Activated T-helper 17 cell treated with anti-CD3 and anti-CD28 coated beads, Interleukin-2, amount 50 U/mL, for 72 hours (primary cell): ENCODE data around the gene PSTPIP2. TPM values are rescaled to one million over a fixed set of nuclear protein-coding genes. Genes with fewer than 3 reads are reported as not detected.
A peak's percentile ranks its signal among the peaks of the same experiment; 100 is the strongest.

Experiments
- ATAC-seq: fragments of 150-1000 bp; cut with Tn5 transposase; replicated peaks from 2 replicates; pipeline ENCODE4 v1.10.0; 2021; ENCODE audit warnings: mild to moderate bottlenecking, moderate library complexity
- H3K27ac Mint-ChIP-seq: one replicate; pipeline ENCODE4 v1.8.0; 2022; ENCODE audit warnings: mixed read lengths
- H3K27me3 Mint-ChIP-seq: one replicate; pipeline ENCODE4 v1.8.0; 2022; ENCODE audit warnings: mixed read lengths
- H3K36me3 Mint-ChIP-seq: one replicate; pipeline ENCODE4 v1.8.0; 2022; ENCODE audit warnings: low read depth, mild to moderate bottlenecking, mixed read lengths
- H3K4me1 Mint-ChIP-seq: one replicate; pipeline ENCODE4 v1.8.0; 2022; ENCODE audit warnings: mixed read lengths
- H3K4me3 Mint-ChIP-seq: one replicate; pipeline ENCODE4 v1.8.0; 2022; ENCODE audit warnings: mild to moderate bottlenecking, mixed read lengths
- H3K9me3 Mint-ChIP-seq: one replicate; pipeline ENCODE4 v1.8.0; 2022; ENCODE audit warnings: mixed read lengths
- total RNA-seq, 2 donors: library from RNA; stranded (reverse); gene quantifications; one replicate each; pipeline ENCODE4 v1.2.3, GENCODE V29; 2022

The PSTPIP2 gene
- total RNA-seq, 2 donors from 2014 or later = 4.3 to 8.1 TPM

DNA sequence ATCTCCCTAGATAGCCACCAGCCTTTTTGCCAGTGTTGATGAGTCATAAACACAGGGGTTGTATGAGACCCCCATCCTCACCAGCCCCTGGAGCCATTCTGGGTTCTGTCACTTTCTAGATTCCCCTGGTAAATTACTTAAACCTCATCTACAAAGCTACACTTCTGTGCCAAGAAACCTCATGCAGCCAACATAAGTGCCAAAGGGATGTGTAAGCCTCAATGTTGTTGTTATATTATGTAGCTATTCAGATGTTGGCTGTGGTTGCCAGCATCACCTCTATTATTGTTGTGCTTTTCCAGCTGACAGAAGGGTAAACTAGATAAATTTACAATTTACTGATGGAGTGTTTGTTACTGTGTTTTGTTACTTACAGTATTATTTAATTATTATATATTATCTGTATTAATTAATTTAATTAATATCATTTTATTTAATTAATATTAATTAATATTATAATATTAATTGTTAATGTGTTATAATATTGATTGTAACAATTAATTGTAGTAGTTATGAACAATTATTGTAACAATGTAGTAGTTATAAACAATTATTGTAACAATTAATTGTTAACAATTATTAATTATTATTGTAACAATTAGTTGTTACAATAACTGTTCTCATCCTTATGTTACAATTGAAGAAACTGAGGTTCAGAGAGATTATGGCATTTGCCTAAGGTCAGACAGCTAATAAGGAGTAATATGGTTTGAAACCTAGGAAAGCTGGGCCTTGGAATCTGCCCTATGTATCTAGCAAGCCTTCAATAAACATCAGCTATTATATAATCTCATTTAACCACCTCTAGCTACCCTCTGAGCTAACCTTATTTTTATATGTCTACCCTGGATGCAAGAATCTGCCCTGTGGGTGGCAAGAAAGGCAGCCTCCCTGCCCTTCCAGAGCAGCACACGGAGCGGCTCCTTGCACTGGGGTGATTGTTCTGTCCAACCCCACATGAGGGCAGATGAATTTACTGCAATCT lies 36.1 kb downstream of the PSTPIP2 start:
- peaks cover 10% of the 10 kb centered on the region for H3K36me3 Mint-ChIP-seq
- ATAC-seq = no peak
- H3K27ac Mint-ChIP-seq = no peak overlapping the region
- peaks cover 13% of the 10 kb centered on the region for H3K4me1 Mint-ChIP-seq
- H3K9me3 Mint-ChIP-seq = peaks cover 4% of the 10 kb centered on the region
- no peak overlapping the region for H3K4me3 Mint-ChIP-seq
- no peaks in the 10 kb centered on the region for H3K27me3 Mint-ChIP-seq

DNA sequence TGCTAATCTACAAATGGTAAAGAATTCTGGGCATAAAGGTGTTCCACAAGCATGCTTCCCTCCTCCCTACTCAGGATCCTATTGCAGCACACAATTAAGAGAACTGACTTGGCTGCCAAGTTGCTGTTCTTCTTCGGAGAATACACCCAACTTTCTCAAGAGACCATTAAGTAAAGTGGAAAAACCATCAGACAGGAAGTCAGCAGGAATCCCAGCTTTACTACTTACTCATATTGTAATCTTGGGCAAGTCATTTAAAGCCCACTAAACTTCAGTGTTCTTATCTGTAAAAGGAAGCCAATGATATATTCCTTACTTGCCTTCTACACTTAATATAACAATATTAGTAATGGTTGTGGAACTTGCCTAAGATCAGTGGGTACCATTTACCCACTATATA lies 37.8 kb downstream of the PSTPIP2 start:
- ATAC-seq = peak; percentile 32
- H3K9me3 Mint-ChIP-seq = no peaks in the 10 kb centered on the region
- H3K4me3 Mint-ChIP-seq = no peak overlapping the region
- no peaks in the 10 kb centered on the region for H3K27me3 Mint-ChIP-seq
- H3K36me3 Mint-ChIP-seq = peaks cover 4% of the 10 kb centered on the region
- H3K4me1 Mint-ChIP-seq = peaks cover under 1% of the 10 kb centered on the region
- H3K27ac Mint-ChIP-seq = no peak overlapping the region

DNA sequence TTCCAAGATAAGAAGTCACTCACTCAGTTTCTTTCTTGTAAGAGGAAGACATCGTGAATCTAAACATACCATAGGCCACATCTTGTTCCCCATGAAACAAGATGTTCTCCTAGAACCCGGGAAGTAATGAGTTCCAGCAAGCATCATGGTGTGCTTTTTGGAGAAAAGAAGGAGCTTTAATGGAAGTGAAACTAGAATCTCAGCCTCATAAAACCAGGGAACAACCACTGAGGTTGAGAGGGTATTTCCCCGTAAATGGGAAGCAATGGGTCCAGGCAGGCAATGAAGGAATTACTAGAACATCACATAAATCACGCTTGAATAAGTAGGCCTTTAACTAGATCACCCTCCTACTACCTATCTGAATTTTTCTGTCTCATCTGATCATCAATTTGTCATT lies 40.3 kb downstream of the PSTPIP2 start:
- Mint-ChIP-seq H3K27ac (no peak overlapping the region), H3K9me3 (no peaks in the 10 kb centered on the region), H3K27me3 (peaks cover 3% of the 10 kb centered on the region), H3K4me3 (no peak overlapping the region), H3K4me1 (peaks cover 8% of the 10 kb centered on the region), H3K36me3 (peaks cover 6% of the 10 kb centered on the region)
- ATAC-seq = no peak

DNA sequence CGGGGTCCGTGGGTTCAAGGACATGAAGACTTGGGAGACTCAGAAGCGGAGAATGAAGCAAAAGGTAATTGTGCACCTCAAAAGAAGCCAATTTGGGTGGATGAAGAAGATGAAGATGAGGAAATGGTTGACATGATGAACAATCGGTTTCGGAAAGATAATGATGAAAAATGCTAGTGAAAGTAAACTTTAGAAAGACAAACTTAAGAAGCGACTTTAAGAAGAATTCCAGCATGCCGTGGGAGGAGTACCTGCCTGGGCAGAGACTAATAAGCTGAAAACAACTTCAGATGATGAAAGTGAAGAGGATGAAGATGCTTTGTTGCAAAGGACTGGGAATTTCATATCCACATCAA lies 43.5 kb downstream of the PSTPIP2 start:
- Mint-ChIP-seq H3K36me3 (peaks cover 6% of the 10 kb centered on the region), H3K9me3 (no peaks in the 10 kb centered on the region), H3K4me1 (peaks cover 13% of the 10 kb centered on the region), H3K4me3 (peak overlapping the region; percentile 82), H3K27ac (peak overlapping the region; percentile 85), H3K27me3 (peaks cover 3% of the 10 kb centered on the region)
- no peak for ATAC-seq

GRCh38 chr18:46019936-46020335 lies 52.1 kb downstream of the PSTPIP2 start:
- no peaks in the 10 kb centered on the region for H3K4me1 Mint-ChIP-seq
- H3K27ac Mint-ChIP-seq = no peak overlapping the region
- no peak for ATAC-seq
- no peaks in the 10 kb centered on the region for H3K27me3 Mint-ChIP-seq
- no peak overlapping the region for H3K4me3 Mint-ChIP-seq
- H3K9me3 Mint-ChIP-seq = no peaks in the 10 kb centered on the region
- no peaks in the 10 kb centered on the region for H3K36me3 Mint-ChIP-seq

DNA sequence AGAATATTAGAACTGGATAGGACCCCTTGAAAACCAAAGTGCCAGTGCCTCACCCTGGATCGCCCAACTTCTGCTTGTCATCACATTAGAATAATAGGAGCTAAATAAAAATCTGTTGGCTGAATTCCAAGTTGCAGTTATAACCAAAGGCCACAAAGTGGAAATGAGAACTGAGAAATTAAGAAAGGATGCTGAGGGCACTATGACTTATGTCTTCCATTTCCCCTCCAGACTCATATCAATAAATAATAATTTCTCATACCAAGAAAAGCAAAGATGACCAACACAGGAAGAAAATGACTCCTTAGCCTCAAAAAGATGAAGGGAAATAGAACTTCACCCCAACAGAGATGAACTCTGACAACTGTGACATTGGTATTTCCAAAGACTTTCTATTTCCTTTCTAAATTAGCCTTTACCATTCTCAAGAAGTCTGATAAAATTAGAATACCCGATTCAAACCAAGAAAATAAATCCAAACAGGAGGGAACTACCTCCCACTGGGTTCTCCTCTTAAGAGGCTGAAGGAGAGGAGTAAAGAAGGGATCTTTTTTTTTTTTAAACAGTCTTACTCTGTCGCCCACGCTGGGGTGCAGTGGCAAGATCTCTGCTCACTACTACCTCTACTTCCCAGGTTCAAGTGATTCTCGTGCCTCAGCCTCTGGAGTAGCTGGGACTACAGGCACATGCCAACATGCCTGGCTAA lies 58.4 kb downstream of the PSTPIP2 start:
- H3K4me1 Mint-ChIP-seq = no peaks in the 10 kb centered on the region
- peaks cover 11% of the 10 kb centered on the region for H3K36me3 Mint-ChIP-seq
- peak; percentile 90 for ATAC-seq
- H3K9me3 Mint-ChIP-seq = no peaks in the 10 kb centered on the region
- peak overlapping the region; percentile 64 for H3K27ac Mint-ChIP-seq
- no peaks in the 10 kb centered on the region for H3K27me3 Mint-ChIP-seq
- peak overlapping the region; percentile 44 for H3K4me3 Mint-ChIP-seq

DNA sequence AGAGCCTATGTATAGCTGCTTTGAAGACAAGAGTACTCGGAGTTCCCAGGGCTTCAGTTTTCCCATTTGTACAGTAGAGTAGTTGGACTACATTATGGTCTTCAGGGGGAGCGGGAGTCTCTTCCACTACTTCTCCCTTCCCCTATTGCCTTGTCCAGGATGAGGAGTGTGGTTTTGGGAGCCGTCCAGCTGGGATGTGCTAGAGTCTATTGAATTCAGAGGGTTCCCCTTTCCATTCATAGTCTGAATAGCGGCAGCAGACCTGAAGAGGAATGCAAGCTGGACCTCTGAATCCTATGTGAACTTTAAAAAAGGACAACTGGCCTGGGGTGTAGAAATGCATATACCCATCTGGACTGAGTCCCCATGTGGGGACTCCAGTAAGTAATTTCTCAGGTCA lies 61.4 kb downstream of the PSTPIP2 start:
- H3K27ac Mint-ChIP-seq = no peak overlapping the region
- peaks cover 11% of the 10 kb centered on the region for H3K36me3 Mint-ChIP-seq
- ATAC-seq = no peak
- no peaks in the 10 kb centered on the region for H3K9me3 Mint-ChIP-seq
- no peaks in the 10 kb centered on the region for H3K4me1 Mint-ChIP-seq
- no peaks in the 10 kb centered on the region for H3K27me3 Mint-ChIP-seq
- H3K4me3 Mint-ChIP-seq = no peak overlapping the region

DNA sequence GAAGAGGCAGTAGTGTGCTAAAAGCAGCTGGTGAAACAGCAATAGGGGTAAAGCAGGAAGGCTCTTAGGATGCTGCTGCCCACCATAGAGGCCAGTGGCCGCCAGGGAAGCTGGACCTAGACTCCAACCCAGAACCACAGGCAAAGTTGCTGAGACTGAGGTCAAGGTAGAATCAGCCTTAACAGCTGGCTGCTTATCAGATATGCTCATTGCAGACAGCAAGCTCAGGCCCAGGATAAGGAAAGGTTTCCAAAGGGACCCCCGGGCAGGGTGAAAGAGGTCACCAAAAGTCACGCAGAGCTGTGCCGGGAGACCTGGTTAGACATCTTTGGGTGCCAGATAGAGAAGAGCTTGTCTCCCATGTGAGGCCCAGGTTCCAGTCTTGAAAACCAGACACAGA lies 62.0 kb downstream of the PSTPIP2 start:
- no peak for ATAC-seq
- H3K9me3 Mint-ChIP-seq = no peaks in the 10 kb centered on the region
- H3K4me3 Mint-ChIP-seq = no peak overlapping the region
- H3K27me3 Mint-ChIP-seq = no peaks in the 10 kb centered on the region
- H3K27ac Mint-ChIP-seq = no peak overlapping the region
- peaks cover 11% of the 10 kb centered on the region for H3K36me3 Mint-ChIP-seq
- no peaks in the 10 kb centered on the region for H3K4me1 Mint-ChIP-seq

GRCh38 chr18:46009125-46009840 lies 62.8 kb downstream of the PSTPIP2 start:
- Mint-ChIP-seq H3K36me3 (peaks cover 11% of the 10 kb centered on the region), H3K27me3 (no peaks in the 10 kb centered on the region), H3K27ac (no peak overlapping the region), H3K4me1 (no peaks in the 10 kb centered on the region), H3K9me3 (no peaks in the 10 kb centered on the region), H3K4me3 (no peak overlapping the region)
- no peak for ATAC-seq

DNA sequence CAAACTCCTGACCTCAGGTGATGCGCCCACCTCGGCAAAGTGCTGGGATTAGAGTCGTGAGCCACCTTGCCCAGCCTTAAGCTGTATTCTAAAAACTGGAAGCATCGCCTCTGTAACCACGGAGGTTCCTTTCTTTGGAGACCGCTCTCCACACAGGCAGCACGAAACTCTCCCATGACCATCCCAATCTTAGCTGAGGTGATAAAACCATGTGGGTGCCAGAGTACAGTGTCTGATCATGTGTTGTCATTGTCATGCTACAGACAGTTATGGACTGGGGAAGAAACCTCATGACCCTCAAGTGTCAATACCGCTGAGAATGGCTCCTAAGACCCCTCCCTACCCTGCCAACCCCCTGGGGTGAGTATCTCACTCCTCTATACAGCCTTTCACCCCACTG lies 63.5 kb downstream of the PSTPIP2 start:
- H3K27me3 Mint-ChIP-seq = no peaks in the 10 kb centered on the region
- H3K27ac Mint-ChIP-seq = no peak overlapping the region
- H3K36me3 Mint-ChIP-seq = peaks cover 8% of the 10 kb centered on the region
- no peaks in the 10 kb centered on the region for H3K9me3 Mint-ChIP-seq
- no peaks in the 10 kb centered on the region for H3K4me1 Mint-ChIP-seq
- ATAC-seq = no peak
- no peak overlapping the region for H3K4me3 Mint-ChIP-seq

DNA sequence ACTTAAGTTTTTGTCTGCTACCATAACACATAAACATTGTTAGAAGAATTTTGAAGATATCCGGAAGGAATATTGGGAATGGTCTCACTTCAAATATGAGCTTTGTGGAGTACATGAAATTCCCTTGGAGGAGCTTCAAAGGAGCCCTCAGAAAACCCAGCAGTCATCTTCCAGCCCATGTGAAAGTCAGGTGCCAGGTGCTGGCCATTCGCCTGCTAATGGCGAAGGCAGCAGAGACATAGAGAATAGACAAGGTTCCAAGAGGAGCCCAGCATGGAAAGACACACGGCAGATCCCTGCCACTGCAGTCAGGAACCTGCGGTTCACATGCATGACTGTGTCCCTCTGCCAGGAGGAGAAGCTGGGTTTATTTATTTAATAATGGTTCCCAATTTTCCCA lies 64.9 kb downstream of the PSTPIP2 start:
- Mint-ChIP-seq H3K27me3 (no peaks in the 10 kb centered on the region), H3K4me3 (no peak overlapping the region), H3K27ac (no peak overlapping the region), H3K36me3 (peaks cover 5% of the 10 kb centered on the region), H3K4me1 (peaks cover 4% of the 10 kb centered on the region), H3K9me3 (no peaks in the 10 kb centered on the region)
- ATAC-seq = no peak

DNA sequence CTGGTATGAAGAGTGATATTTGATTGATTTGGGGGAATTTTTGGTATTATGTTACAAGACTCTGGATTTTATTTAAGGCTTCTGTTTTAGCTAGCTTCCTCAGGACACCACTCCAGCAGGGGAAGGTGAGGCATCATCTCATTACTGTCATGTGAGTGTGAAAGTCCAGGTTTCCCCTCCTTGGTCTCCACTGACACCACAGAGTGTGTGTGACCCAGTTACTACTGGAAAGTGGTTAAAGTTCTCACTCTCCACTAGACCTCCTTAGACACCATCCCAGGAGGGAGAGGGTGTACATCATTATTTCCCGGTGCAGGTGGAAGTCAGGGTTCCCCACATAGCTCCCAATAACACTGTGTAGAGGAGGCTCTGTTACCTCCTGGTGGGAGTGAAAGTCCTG lies 69.1 kb downstream of the PSTPIP2 start:
- H3K27ac Mint-ChIP-seq = no peak overlapping the region

GRCh38 chr18:46001892-46002291 lies 70.2 kb downstream of the PSTPIP2 start:
- no peak for ATAC-seq
- no peaks in the 10 kb centered on the region for H3K9me3 Mint-ChIP-seq
- H3K36me3 Mint-ChIP-seq = no peaks in the 10 kb centered on the region
- peaks cover 28% of the 10 kb centered on the region for H3K4me1 Mint-ChIP-seq
- no peak overlapping the region for H3K4me3 Mint-ChIP-seq
- H3K27me3 Mint-ChIP-seq = no peaks in the 10 kb centered on the region
- H3K27ac Mint-ChIP-seq = no peak overlapping the region

More for the DNA sequence above, 69.1 kb downstream of the PSTPIP2 start:
- peak; percentile 71 for ATAC-seq
- Mint-ChIP-seq H3K36me3 (no peaks in the 10 kb centered on the region), H3K9me3 (no peaks in the 10 kb centered on the region), H3K27me3 (no peaks in the 10 kb centered on the region), H3K4me3 (no peak overlapping the region), H3K4me1 (peaks cover 26% of the 10 kb centered on the region)

GRCh38 chr18:46001074-46001473 lies 71.0 kb downstream of the PSTPIP2 start:
- peaks cover 28% of the 10 kb centered on the region for H3K4me1 Mint-ChIP-seq
- no peaks in the 10 kb centered on the region for H3K9me3 Mint-ChIP-seq
- H3K27me3 Mint-ChIP-seq = no peaks in the 10 kb centered on the region
- H3K4me3 Mint-ChIP-seq = no peak overlapping the region
- no peak overlapping the region for H3K27ac Mint-ChIP-seq
- H3K36me3 Mint-ChIP-seq = no peaks in the 10 kb centered on the region
- no peak for ATAC-seq
